Stimulated activated CD8-positive, alpha-beta memory T cell treated with anti-CD3 and anti-CD28 coated beads, Interleukin-15, amount 100 ng/mL, for 1 hour (primary cell): ENCODE data around the gene ASMTL.
"Not testable (repeated sequence)": the region's sequence is repeated elsewhere in the genome, so short reads cannot be mapped to it uniquely, and the experiment has no call there.

Experiments
- DNase-seq: peaks from one replicate; pipeline ENCODE4 v3.0.0-alpha.2; 2020; ENCODE audit warnings: low read depth

The ASMTL gene

GRCh38 chrX:1453951-1454785 lies 1.5 kb upstream of the ASMTL start:
- DNase-seq: peak; percentile 90

GRCh38 chrX:1453395-1453783 lies 680 bp upstream of the ASMTL start:
- no peak for DNase-seq

GRCh38 chrX:1451661-1452515 lies 821 bp downstream of the ASMTL start:
- no peak for DNase-seq

- DNase-seq: no peak
Measured at GRCh38 chrX:1451251-1451660, 1.5 kb downstream of the ASMTL start.

GRCh38 chrX:1450361-1451161 lies 2.1 kb downstream of the ASMTL start:
- DNase-seq: no peak

- DNase-seq: no peak
Measured at GRCh38 chrX:1449823-1450149, 2.9 kb downstream of the ASMTL start.

GRCh38 chrX:1449036-1449822 lies 3.5 kb downstream of the ASMTL start:
- no peak for DNase-seq

- DNase-seq: not testable (repeated sequence)
Measured at GRCh38 chrX:1448573-1449001, 4.1 kb downstream of the ASMTL start.

- DNase-seq: not testable (repeated sequence)
Measured at GRCh38 chrX:1447969-1448572, 4.6 kb downstream of the ASMTL start.

GRCh38 chrX:1446984-1447968 lies 5.4 kb downstream of the ASMTL start:
- DNase-seq: not testable (repeated sequence)

GRCh38 chrX:1444561-1445500 lies 7.9 kb downstream of the ASMTL start:
- no peak for DNase-seq

- no peak for DNase-seq
Measured at GRCh38 chrX:1443496-1444075, 9.1 kb downstream of the ASMTL start.

GRCh38 chrX:1442724-1443367 lies 9.9 kb downstream of the ASMTL start:
- DNase-seq: no peak

GRCh38 chrX:1442016-1442665 lies 10.6 kb downstream of the ASMTL start:
- no peak for DNase-seq

- DNase-seq: no peak
Measured at GRCh38 chrX:1440506-1440905, 12.2 kb downstream of the ASMTL start.

GRCh38 chrX:1435241-1435895 lies 17.3 kb downstream of the ASMTL start:
- DNase-seq: no peak

GRCh38 chrX:1434871-1435240 lies 17.9 kb downstream of the ASMTL start:
- DNase-seq: no peak
